Osteocyte (in vitro differentiated cells): ENCODE measurements around the gene ACVR1C. TPM values are rescaled to one million over a fixed set of nuclear protein-coding genes. Genes with fewer than 3 reads are reported as not detected.
"Not testable (repeated sequence)": the region's sequence is repeated elsewhere in the genome, so short reads cannot be mapped to it uniquely, and the experiment has no call there.

Source experiments
- DNase-seq: peaks from one replicate; pipeline ENCODE4 v3.0.0; 2021; ENCODE audit warnings: mixed read lengths; ENCODE audit not compliant: unreplicated experiment; ENCODE audit errors: extremely low spot score
- H3K27ac Mint-ChIP-seq: one replicate; pipeline ENCODE4 v1.8.0; 2021; ENCODE audit warnings: mild to moderate bottlenecking, mixed read lengths; ENCODE audit not compliant: unreplicated experiment
- H3K27me3 Mint-ChIP-seq: one replicate; pipeline ENCODE4 v1.8.0; 2021; ENCODE audit warnings: mixed read lengths; ENCODE audit not compliant: unreplicated experiment
- H3K36me3 Mint-ChIP-seq: one replicate; pipeline ENCODE4 v1.8.0; 2021; ENCODE audit warnings: mixed read lengths; ENCODE audit not compliant: unreplicated experiment
- H3K4me1 Mint-ChIP-seq: one replicate; pipeline ENCODE4 v1.8.0; 2021; ENCODE audit warnings: mixed read lengths; ENCODE audit not compliant: unreplicated experiment
- H3K4me3 Mint-ChIP-seq: one replicate; pipeline ENCODE4 v1.8.0; 2021; ENCODE audit warnings: mild to moderate bottlenecking, moderate library complexity, mixed read lengths; ENCODE audit not compliant: unreplicated experiment
- H3K9me3 Mint-ChIP-seq: one replicate; pipeline ENCODE4 v1.8.0; 2021; ENCODE audit warnings: mixed read lengths; ENCODE audit not compliant: unreplicated experiment
- CTCF ChIP-seq: fragments of 200-600 bp; sonication (generic); IDR thresholded peaks from 2 replicates; pipeline ENCODE4 v1.5.0; 2021; ENCODE audit warnings: antibody characterized with exemption, mild to moderate bottlenecking, moderate library complexity
- total RNA-seq: library from RNA; stranded (reverse); gene quantifications from 2 replicates; pipeline ENCODE4 v1.2.1, GENCODE V29; 2021

ACVR1C gene
- total RNA-seq, 1 donor from 2014 or later: 0.08 TPM

- H3K27ac Mint-ChIP-seq: no peak overlapping the region
- H3K4me1 Mint-ChIP-seq: no peaks in the 10 kb centered on the region
- DNase-seq: no peak
- H3K9me3 Mint-ChIP-seq: no peaks in the 10 kb centered on the region
- H3K27me3 Mint-ChIP-seq: peaks cover 71% of the 10 kb centered on the region
- TF ChIP-seq CTCF: no peak
- H3K4me3 Mint-ChIP-seq: no peak overlapping the region
- no peaks in the 10 kb centered on the region for H3K36me3 Mint-ChIP-seq
Observed at GRCh38 chr2:157592374-157592773, 36.3 kb downstream of the ACVR1C start.

GRCh38 chr2:157587576-157587975 lies 41.1 kb downstream of the ACVR1C start:
- TF ChIP-seq CTCF: no peak
- DNase-seq: no peak

GRCh38 chr2:157574165-157574564 lies 54.5 kb downstream of the ACVR1C start:
- no peak for DNase-seq
- H3K9me3 Mint-ChIP-seq: no peaks in the 10 kb centered on the region
- TF ChIP-seq CTCF: no peak
- H3K27ac Mint-ChIP-seq: no peak overlapping the region
- H3K4me1 Mint-ChIP-seq: no peaks in the 10 kb centered on the region
- no peaks in the 10 kb centered on the region for H3K36me3 Mint-ChIP-seq
- H3K4me3 Mint-ChIP-seq: no peak overlapping the region
- peaks cover 22% of the 10 kb centered on the region for H3K27me3 Mint-ChIP-seq

More at GRCh38 chr2:157587576-157587975, 41.1 kb downstream of the ACVR1C start:
- Mint-ChIP-seq H3K4me3 (no peak overlapping the region), H3K9me3 (no peaks in the 10 kb centered on the region), H3K36me3 (no peaks in the 10 kb centered on the region), H3K4me1 (no peaks in the 10 kb centered on the region), H3K27ac (no peak overlapping the region), H3K27me3 (peaks cover 50% of the 10 kb centered on the region)

GRCh38 chr2:157572725-157573124 lies 55.9 kb downstream of the ACVR1C start:
- H3K27ac Mint-ChIP-seq: no peak overlapping the region
- no peaks in the 10 kb centered on the region for H3K9me3 Mint-ChIP-seq
- TF ChIP-seq CTCF: peak; percentile 33
- no peak for DNase-seq
- no peak overlapping the region for H3K4me3 Mint-ChIP-seq
- peaks cover 10% of the 10 kb centered on the region for H3K27me3 Mint-ChIP-seq
- H3K36me3 Mint-ChIP-seq: no peaks in the 10 kb centered on the region
- no peaks in the 10 kb centered on the region for H3K4me1 Mint-ChIP-seq

- not testable (repeated sequence) for H3K36me3 Mint-ChIP-seq, H3K27me3 Mint-ChIP-seq, DNase-seq, H3K4me1 Mint-ChIP-seq, H3K27ac Mint-ChIP-seq, H3K4me3 Mint-ChIP-seq
- H3K9me3 Mint-ChIP-seq: peaks cover 12% of the 10 kb centered on the region
Observed at GRCh38 chr2:157566623-157567022, 62.0 kb downstream of the ACVR1C start.

- H3K27ac Mint-ChIP-seq, H3K27me3 Mint-ChIP-seq, H3K4me3 Mint-ChIP-seq, H3K4me1 Mint-ChIP-seq, H3K36me3 Mint-ChIP-seq, DNase-seq: not testable (repeated sequence)
- peaks cover 12% of the 10 kb centered on the region for H3K9me3 Mint-ChIP-seq
Observed at GRCh38 chr2:157566113-157566512, 62.6 kb downstream of the ACVR1C start.
